IPS DF 6.9 (cell line): ENCODE data around the gene ADCY1.

Experiments used
- DNase-seq: peaks from one replicate; pipeline ENCODE4 v3.0.0-alpha.2; 2013; ENCODE audit warnings: low read depth, low spot score
- H3K27ac ChIP-seq: one replicate; pipeline ENCODE4 v1.5.1; 2013; ENCODE audit warnings: low read length, control low read depth
- H3K27me3 ChIP-seq: 2 replicates; pipeline ENCODE4 v1.6.1; 2013; ENCODE audit warnings: mild to moderate bottlenecking, low read length; ENCODE audit not compliant: control insufficient read depth, insufficient read depth
- H3K36me3 ChIP-seq: 2 replicates; pipeline ENCODE4 v1.6.1; 2013; ENCODE audit warnings: low read length; ENCODE audit not compliant: control insufficient read depth, insufficient read depth
- H3K4me1 ChIP-seq: 2 replicates; pipeline ENCODE4 v1.6.1; 2013; ENCODE audit warnings: low read length; ENCODE audit not compliant: control insufficient read depth, insufficient read depth
- H3K4me3 ChIP-seq: 2 replicates; pipeline ENCODE4 v1.5.1; 2013; ENCODE audit warnings: mild to moderate bottlenecking, low read length
- H3K9me3 ChIP-seq: 2 replicates; pipeline ENCODE4 v1.6.1; 2013; ENCODE audit warnings: low read length, inconsistent platforms; ENCODE audit not compliant: control insufficient read depth, insufficient read depth
- WGBS: extraction: QIAGEN DNeasy Blood & Tissue Kit; methylation state at CpG from one replicate; pipeline ENCODE4 v1.1.7; 2013; ENCODE audit warnings: mixed read lengths, missing lambda C conversion rate; ENCODE audit not compliant: insufficient read length, insufficient coverage; 5-methylcytosine and 5-hydroxymethylcytosine counted together

The ADCY1 gene

DNA sequence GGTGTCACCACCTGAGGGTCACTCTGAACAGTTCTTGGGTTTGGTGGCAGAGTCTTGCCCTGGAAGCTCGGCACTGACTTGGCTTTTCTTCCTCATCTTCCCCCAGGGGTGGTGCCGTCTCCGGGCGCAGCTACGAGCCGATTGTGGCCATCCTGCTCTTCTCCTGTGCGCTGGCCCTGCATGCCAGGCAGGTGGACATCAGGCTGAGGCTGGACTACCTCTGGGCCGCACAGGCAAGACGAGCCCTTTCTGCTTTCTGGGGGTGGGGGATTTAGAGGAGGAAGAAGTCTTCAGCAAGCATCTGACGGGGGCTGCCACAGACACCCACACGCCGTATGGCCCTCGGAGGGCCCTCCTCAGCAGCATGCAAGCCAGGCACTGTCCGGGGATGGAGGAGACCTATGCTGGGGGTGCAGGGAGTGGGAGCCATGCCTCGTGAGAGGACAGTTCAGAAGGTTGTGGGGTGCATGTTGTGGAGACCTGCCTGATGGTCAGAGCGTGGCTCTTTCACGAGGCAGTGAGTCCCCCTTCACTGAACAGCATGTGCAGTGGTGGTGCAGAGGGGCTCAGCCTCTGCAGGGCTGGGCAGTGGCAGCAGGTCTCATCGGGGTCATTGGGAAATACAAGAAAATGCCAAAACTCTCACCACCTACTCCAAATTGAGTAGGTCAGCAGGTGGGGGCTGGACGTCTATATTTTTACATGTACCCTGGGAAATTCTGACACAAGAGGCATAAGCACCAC is 112.4 kb downstream of the ADCY1 start:
- no peaks in the 10 kb centered on the region for H3K9me3 ChIP-seq
- DNase-seq = no peak
- H3K36me3 ChIP-seq = 0 out of 2 replicates have a peak, but pooled peaks cover 2% of the 10 kb centered on the region
- no peak overlapping the region for H3K4me3 ChIP-seq
- no peak overlapping the region for H3K27ac ChIP-seq
- no peaks in the 10 kb centered on the region for H3K27me3 ChIP-seq
- no CpG with 5 or more reads among the region's 19 CpGs for WGBS
- H3K4me1 ChIP-seq = no peaks in the 10 kb centered on the region

DNA sequence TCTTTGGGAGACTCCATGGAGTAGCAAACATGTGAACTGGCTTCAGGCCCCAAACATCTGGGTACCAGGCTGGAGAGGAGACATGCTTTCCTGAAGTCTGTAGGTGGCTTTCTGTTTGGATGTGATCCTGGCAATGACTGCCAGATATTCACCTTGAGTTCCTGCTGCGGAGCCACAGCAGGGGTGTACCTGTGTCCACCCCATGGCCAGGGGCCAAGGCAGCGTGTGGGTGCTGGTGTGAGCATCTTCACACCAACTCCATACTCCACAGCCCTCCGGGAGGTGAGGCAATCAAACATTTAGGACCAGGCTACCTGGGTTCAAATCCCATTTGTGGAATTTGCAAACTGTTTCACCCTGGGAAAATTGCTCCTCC is 113.0 kb downstream of the ADCY1 start:
- Histone ChIP-seq H3K27me3 (no peaks in the 10 kb centered on the region), H3K27ac (no peak overlapping the region), H3K4me3 (no peak overlapping the region), H3K9me3 (no peaks in the 10 kb centered on the region), H3K36me3 (0 out of 2 replicates have a peak, but pooled peaks cover 2% of the 10 kb centered on the region), H3K4me1 (no peaks in the 10 kb centered on the region)
- WGBS = no CpG with 5 or more reads among the region's 3 CpGs
- DNase-seq = no peak

DNA sequence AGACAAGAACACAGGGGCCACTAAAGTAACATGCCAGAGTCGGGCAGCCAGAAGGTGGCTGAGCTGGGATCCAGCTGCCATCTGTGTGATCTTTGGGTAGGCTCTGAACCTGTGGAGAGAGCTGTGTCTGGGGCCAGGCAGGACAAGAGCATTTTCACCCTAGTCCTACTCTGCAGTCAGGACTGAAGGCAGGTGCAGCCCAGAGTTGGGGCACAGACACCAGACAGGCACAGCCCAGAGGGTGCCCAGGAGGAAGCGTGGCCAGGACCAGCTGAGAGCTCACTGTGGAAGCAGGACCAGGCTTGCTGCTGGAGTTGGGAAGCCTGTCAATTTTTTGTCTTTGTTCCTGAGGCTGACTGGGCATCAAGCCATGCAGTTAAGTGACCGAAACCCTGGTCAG is 113.6 kb downstream of the ADCY1 start:
- H3K4me1 ChIP-seq = no peaks in the 10 kb centered on the region
- H3K4me3 ChIP-seq = no peak overlapping the region
- WGBS = no CpG with 5 or more reads among the region's 3 CpGs
- H3K27me3 ChIP-seq = no peaks in the 10 kb centered on the region
- 0 out of 2 replicates have a peak, but pooled peaks cover 2% of the 10 kb centered on the region for H3K36me3 ChIP-seq
- no peak for DNase-seq
- H3K9me3 ChIP-seq = no peaks in the 10 kb centered on the region
- no peak overlapping the region for H3K27ac ChIP-seq

DNA sequence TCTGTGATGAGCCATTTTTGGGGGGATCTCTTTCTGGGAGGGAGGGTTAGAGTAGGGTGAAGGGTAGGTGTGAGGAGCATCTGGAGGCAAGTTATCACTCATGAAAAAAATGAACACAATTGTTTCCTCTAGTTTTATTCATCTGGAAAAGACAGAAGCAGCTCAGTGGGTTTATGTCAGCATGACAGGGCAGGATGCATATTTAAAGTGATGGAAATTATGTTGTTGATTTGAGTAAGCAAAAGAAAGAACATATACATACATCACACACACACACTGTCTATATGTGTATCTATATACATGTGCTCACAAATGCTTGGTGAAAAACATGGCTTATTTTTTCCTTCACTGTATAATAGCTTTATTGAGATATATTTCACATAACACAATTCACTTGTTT is 114.2 kb downstream of the ADCY1 start:
- Histone ChIP-seq H3K9me3 (no peaks in the 10 kb centered on the region), H3K4me1 (no peaks in the 10 kb centered on the region), H3K27me3 (no peaks in the 10 kb centered on the region), H3K36me3 (0 out of 2 replicates have a peak, but pooled peaks cover 2% of the 10 kb centered on the region), H3K4me3 (no peak overlapping the region), H3K27ac (no peak overlapping the region)
- no peak for DNase-seq

DNA sequence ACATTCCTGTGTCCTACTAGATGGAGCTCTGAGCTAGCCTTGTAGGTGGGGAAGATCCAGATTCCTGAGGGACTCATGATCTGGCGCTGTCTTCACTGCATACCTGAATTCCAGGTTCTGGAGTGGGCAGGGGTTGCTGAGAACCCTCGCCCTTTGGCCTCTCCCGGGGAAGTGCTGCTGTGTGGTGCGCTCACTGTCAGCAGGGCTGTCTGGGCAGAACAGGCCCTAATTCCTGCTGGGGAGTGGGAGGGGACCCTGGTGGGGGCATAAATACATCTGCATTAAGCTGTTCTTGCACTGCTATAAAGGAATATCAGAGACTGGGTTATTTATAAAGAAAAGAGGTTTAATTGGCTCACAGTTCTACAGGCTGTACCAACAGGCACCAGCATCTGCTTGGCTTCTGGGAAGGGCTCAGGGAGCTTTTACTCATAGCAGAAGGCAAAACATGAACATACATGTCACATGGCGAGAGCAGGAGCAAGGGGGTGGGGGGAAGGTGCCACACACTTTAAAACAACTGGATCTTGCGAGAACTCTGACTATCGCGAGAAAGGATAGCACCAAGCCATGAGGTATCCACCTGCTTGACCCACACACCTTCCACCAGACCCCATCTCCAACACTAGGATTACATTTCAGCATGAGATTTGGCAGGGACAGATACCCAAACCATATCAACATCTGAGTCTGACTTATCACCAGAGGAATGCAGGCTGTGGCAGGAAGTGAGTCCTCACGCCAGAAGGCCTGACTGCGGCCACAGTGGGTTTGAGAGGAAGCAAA is 115.0 kb downstream of the ADCY1 start:
- DNase-seq = no peak
- H3K4me1 ChIP-seq = no peaks in the 10 kb centered on the region
- no CpG with 5 or more reads among the region's 10 CpGs for WGBS
- H3K27me3 ChIP-seq = no peaks in the 10 kb centered on the region
- H3K9me3 ChIP-seq = no peaks in the 10 kb centered on the region
- H3K27ac ChIP-seq = no peak overlapping the region
- 0 out of 2 replicates have a peak, but pooled peaks cover 2% of the 10 kb centered on the region for H3K36me3 ChIP-seq
- H3K4me3 ChIP-seq = no peak overlapping the region

DNA sequence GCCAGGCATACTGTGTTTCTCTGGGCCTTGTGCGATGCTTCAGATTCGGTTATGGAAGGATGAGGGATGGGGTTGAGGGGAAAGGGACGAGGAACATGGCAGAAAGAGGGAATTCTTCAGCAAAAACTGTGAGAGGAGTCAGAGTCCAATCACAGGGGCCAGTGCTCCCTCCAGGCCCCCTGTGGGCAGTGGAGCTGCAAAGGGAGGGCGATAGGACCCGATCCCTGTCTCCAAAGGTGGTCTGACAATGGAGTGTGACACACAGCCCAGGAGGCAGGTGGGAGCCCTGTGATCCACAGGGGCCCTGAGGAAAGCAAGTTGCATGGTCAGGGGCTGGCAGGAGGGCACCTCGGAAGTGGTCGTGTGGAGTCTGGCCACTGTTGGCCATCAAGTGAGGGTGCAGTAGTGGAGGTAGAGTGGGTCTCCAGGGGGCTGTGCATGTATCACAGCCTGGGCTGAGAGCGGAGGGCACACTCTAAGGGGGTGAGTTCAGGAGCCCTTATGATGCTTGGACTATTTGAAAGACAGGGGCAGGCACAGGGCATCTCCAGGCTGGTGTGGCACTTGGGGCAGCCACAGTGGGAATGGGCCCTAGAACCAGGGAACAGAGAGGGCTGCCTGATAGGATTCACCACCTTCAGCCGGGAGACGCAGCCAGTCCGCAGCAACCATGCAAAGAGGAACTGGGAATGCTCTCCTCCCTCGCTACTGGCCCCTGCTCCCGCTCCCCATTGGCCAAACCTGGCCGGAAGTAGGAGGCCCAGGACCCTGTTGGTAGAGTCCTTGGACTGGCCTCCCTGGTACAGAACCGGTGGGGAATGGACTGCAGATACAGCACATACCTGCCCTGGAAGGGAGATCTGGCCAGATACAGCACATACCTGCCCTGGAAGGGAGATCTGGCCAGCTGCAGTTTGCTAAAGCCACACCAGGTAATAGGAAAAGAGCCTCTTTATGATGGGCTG is 115.9 kb downstream of the ADCY1 start:
- H3K36me3 ChIP-seq = 0 out of 2 replicates have a peak, but pooled peaks cover 2% of the 10 kb centered on the region
- no peaks in the 10 kb centered on the region for H3K9me3 ChIP-seq
- no peaks in the 10 kb centered on the region for H3K27me3 ChIP-seq
- H3K4me3 ChIP-seq = no peak overlapping the region
- WGBS = no CpG with 5 or more reads among the region's 15 CpGs
- H3K4me1 ChIP-seq = no peaks in the 10 kb centered on the region
- no peak for DNase-seq
- no peak overlapping the region for H3K27ac ChIP-seq

DNA sequence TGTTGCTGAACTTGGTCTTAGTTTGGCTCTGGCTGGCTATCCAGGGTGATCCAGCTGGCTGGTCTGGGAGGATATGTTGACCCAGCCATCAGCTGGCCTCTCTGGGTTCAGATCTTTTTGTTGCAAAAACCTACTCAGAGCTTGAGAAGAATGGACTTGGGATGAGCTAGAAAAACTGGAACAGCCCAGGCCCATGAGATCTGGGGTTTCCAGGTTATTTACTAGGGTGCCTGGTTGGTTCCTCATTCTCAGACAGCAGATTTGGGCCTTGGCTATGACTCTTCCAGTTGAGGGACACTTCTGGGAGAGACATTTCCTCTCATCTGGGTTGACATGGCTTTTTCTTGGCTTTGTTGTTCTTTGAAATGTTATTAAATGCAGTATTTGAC is 116.6 kb downstream of the ADCY1 start:
- no peak for DNase-seq
- Histone ChIP-seq H3K27ac (no peak overlapping the region), H3K4me1 (no peaks in the 10 kb centered on the region), H3K4me3 (no peak overlapping the region), H3K9me3 (no peaks in the 10 kb centered on the region), H3K27me3 (no peaks in the 10 kb centered on the region), H3K36me3 (0 out of 2 replicates have a peak, but pooled peaks cover 2% of the 10 kb centered on the region)

DNA sequence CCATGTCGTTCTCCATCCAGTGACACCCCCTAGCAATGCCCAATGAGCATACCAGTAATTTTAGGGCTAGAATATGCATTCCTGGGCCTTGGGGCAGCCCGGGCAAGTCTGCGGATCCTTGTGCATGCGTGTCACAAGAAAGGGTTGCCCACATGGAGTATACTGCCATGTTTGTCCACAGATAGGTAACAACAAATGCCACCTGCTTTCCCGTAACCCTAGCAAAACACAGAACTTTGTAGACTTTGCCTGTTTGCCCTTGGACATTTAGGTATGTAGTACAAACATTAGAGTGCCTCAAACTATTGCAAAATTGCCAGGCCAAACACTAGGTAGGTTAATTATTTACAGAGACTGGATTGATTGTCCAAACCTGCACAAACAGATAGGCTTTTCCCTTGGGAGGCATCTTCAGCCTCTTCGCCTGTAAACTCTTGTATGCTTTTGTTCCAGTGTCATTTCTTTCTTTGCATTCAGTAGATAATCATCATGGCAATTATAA is 117.0 kb downstream of the ADCY1 start:
- H3K36me3 ChIP-seq = 0 out of 2 replicates have a peak, but pooled peaks cover 2% of the 10 kb centered on the region
- H3K9me3 ChIP-seq = no peaks in the 10 kb centered on the region
- no peaks in the 10 kb centered on the region for H3K4me1 ChIP-seq
- no peak for DNase-seq
- no peaks in the 10 kb centered on the region for H3K27me3 ChIP-seq
- no peak overlapping the region for H3K4me3 ChIP-seq
- no peak overlapping the region for H3K27ac ChIP-seq
- WGBS = no CpG with 5 or more reads among the region's 6 CpGs

DNA sequence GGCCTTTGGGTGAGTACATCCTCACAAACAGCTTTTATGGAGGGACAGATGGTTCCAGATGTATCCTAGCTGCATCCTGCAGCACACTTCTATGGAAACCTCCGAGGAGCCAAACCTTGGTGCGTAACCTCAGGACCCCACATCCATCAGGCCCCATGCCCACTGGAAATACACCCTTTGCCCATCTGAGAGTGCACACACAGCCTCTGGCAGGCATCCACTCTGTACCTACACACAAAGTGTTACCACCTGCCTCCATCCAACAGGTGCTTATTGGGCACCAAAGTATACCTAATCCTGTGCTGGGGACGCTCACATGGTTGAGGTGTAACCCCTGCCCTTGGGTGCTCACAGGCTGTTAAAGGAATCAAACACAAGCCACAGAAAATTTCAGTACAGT is 117.9 kb downstream of the ADCY1 start:
- Histone ChIP-seq H3K9me3 (no peaks in the 10 kb centered on the region), H3K27me3 (no peaks in the 10 kb centered on the region), H3K4me1 (no peaks in the 10 kb centered on the region), H3K27ac (no peak overlapping the region), H3K4me3 (no peak overlapping the region), H3K36me3 (no peaks in the 10 kb centered on the region)
- DNase-seq = no peak
- WGBS = no CpG with 5 or more reads among the region's 3 CpGs
